ENCODE data around the gene BAZ2B.

GRCh38 chr2:159538801-159539200 is 77.5 kb downstream of the BAZ2B start:
- no peak for TF ChIP-seq CTCF (IDR thresholded peaks at IDR 0.05)
- no peak for TF ChIP-seq POLR2A (IDR thresholded peaks at IDR 0.05)
